Measurements from ENCODE around the gene PCDHGA1.
"Not testable (repeated sequence)": the region's sequence is repeated elsewhere in the genome, so short reads cannot be mapped to it uniquely, and the experiment has no call there.

The PCDHGA1 gene

GRCh38 chr5:141342773-141343172 is 12.5 kb downstream of the PCDHGA1 start:
- no peak for TF ChIP-seq CTCF (IDR thresholded peaks at IDR 0.05; ENCODE audit: insufficient read depth, missing control alignments)
- no peak for FAIRE-seq
- no peak for DNase-seq (ENCODE audit: insufficient read length, low spot score)

GRCh38 chr5:141343242-141343952 is 13.1 kb downstream of the PCDHGA1 start, which contains the start of gene PCDHGA3:
PCDHGA3 (plus strand) TSS chr5:141343829; CDS start chr5:141344034, 205 bp downstream.
- DNase-seq (ENCODE audit: insufficient read length, low spot score) (no peak), FAIRE-seq (no peak)
- TF ChIP-seq CTCF (IDR thresholded peaks at IDR 0.05; ENCODE audit: insufficient read depth, missing control alignments) = no peak

- TF ChIP-seq CTCF (IDR thresholded peaks at IDR 0.05; ENCODE audit: insufficient read depth, missing control alignments) = no peak
- FAIRE-seq (no peak), DNase-seq (ENCODE audit: insufficient read length, low spot score) (no peak)
Observed at GRCh38 chr5:141343953-141344463, 13.7 kb downstream of the PCDHGA1 start.

- DNase-seq (ENCODE audit: insufficient read length, low spot score) (no peak), FAIRE-seq (no peak)
- no peak for TF ChIP-seq CTCF (IDR thresholded peaks at IDR 0.05; ENCODE audit: insufficient read depth, missing control alignments)
Observed at GRCh38 chr5:141345327-141345726, 15.0 kb downstream of the PCDHGA1 start.

- FAIRE-seq = not testable (repeated sequence)
Observed at GRCh38 chr5:141346017-141346416, 15.7 kb downstream of the PCDHGA1 start.

GRCh38 chr5:141349917-141350619 is 19.8 kb downstream of the PCDHGA1 start, which contains the start of gene PCDHGB1:
PCDHGB1 (plus strand) TSS chr5:141350099; CDS start chr5:141350261, 162 bp downstream.
- peak; percentile 63 for DNase-seq (ENCODE audit: insufficient read length, low spot score)
- FAIRE-seq = peak; percentile 25
- peak; percentile 62 for TF ChIP-seq CTCF (IDR thresholded peaks at IDR 0.05; ENCODE audit: insufficient read depth, missing control alignments)

More at GRCh38 chr5:141346017-141346416, 15.7 kb downstream of the PCDHGA1 start:
- not testable (repeated sequence) for DNase-seq (ENCODE audit: insufficient read length, low spot score)

- TF ChIP-seq CTCF (IDR thresholded peaks at IDR 0.05; ENCODE audit: insufficient read depth, missing control alignments) = no peak
- DNase-seq (ENCODE audit: insufficient read length, low spot score) (no peak), FAIRE-seq (no peak)
Observed at GRCh38 chr5:141351591-141351990, 21.3 kb downstream of the PCDHGA1 start.

All from D721Med (cell line).